PC-3 (cell line): ENCODE data around the gene PTGIR. TPM values are rescaled to one million over a fixed set of nuclear protein-coding genes. Genes with fewer than 3 reads are reported as not detected.

Experiments used
- ATAC-seq: fragments of 200-7000 bp; cut with Tn5 transposase; 2 replicates; pipeline ENCODE4 v1.9.1; 2020; ENCODE audit warnings: mild to moderate bottlenecking, moderate library complexity
- BruUV-seq: library from RNA; stranded (reverse); fragments of 400-500 nt; replicated peaks from 2 replicates; lab custom pipeline; 2021; lab: Mats Ljungman, UMichigan
- CTCF ChIA-PET: fragments of 300-600 bp; sonication (Branson Sonifier 250); formaldehyde crosslinking; loops from one replicate; lab custom pipeline; 2022; ENCODE audit warnings: antibody characterized with exemption; lab: Charles Lee
- POLR2A ChIA-PET: fragments of 300-600 bp; sonication (Branson Sonifier 250); formaldehyde crosslinking; loops from one replicate; lab custom pipeline; 2022; ENCODE audit warnings: antibody characterized with exemption; ENCODE audit not compliant: unreplicated experiment; lab: Charles Lee
- DNase-seq: peaks from one replicate; pipeline ENCODE4 v3.0.0-alpha.2; 2015
- H2AFZ ChIP-seq: fragments of 300-600 bp; sonication (generic); 2 replicates; pipeline ENCODE4 v1.6.0; 2016; ENCODE audit warnings: antibody characterized with exemption, low read length
- H3F3A ChIP-seq: fragments of 300-600 bp; sonication (generic); one replicate; pipeline ENCODE4 v1.6.0; 2017; ENCODE audit warnings: antibody characterized with exemption, low read length, control low read depth, mild to moderate bottlenecking; ENCODE audit not compliant: unreplicated experiment
- H3K27ac ChIP-seq: fragments of 300-600 bp; sonication (generic); 2 replicates; pipeline ENCODE4 v1.5.1; 2016; ENCODE audit warnings: mild to moderate bottlenecking, low read length
- H3K27me3 ChIP-seq: fragments of 300-600 bp; sonication (generic); 2 replicates; pipeline ENCODE4 v1.6.1; 2016; ENCODE audit warnings: low read length, mixed read lengths
- H3K36me3 ChIP-seq: fragments of 300-600 bp; sonication (generic); 2 replicates; pipeline ENCODE4 v1.6.1; 2016; ENCODE audit warnings: low read depth, mixed run types, low read length, mixed read lengths
- H3K4me1 ChIP-seq: fragments of 300-600 bp; sonication (generic); 2 replicates; pipeline ENCODE4 v1.5.1; 2016; ENCODE audit warnings: low read length; ENCODE audit not compliant: insufficient read depth
- H3K4me2 ChIP-seq: fragments of 300-600 bp; sonication (generic); 2 replicates; pipeline ENCODE4 v1.6.0; 2016; ENCODE audit warnings: low read length
- H3K4me3 ChIP-seq: fragments of 300-600 bp; sonication (generic); 2 replicates; pipeline ENCODE4 v1.5.1; 2016; ENCODE audit warnings: mild to moderate bottlenecking, low read length, mixed read lengths
- H3K79me2 ChIP-seq: fragments of 300-600 bp; sonication (generic); 2 replicates; pipeline ENCODE4 v1.6.1; 2017; ENCODE audit warnings: low read length, mixed read lengths
- H3K9ac ChIP-seq: fragments of 300-600 bp; sonication (generic); 2 replicates; pipeline ENCODE4 v1.6.0; 2016; ENCODE audit warnings: mild to moderate bottlenecking, low read length
- H3K9me2 ChIP-seq: fragments of 300-600 bp; sonication (generic); replicated peaks from 2 replicates; pipeline ENCODE4 v1.6.1; 2016; ENCODE audit warnings: mixed run types, low read length, mixed read lengths
- H3K9me3 ChIP-seq: fragments of 300-600 bp; sonication (generic); 2 replicates; pipeline ENCODE4 v1.6.1; 2016; ENCODE audit warnings: low read length, mixed read lengths
- H4K20me1 ChIP-seq: fragments of 300-600 bp; sonication (generic); 2 replicates; pipeline ENCODE4 v1.6.1; 2016; ENCODE audit warnings: low read length, mixed read lengths
- EZH2 ChIP-seq: fragments of 300-600 bp; sonication (generic); IDR thresholded peaks from one replicate; pipeline ENCODE4 v1.6.1; 2017; ENCODE audit warnings: antibody characterized with exemption, mild to moderate bottlenecking, low read length; ENCODE audit not compliant: unreplicated experiment
- EZH2phosphoT487 ChIP-seq: fragments of 300-600 bp; sonication (generic); IDR thresholded peaks from 2 replicates; pipeline ENCODE4 v1.6.1; 2018; ENCODE audit warnings: mild to moderate bottlenecking, antibody characterized with exemption, low read length, borderline replicate concordance
- intact Hi-C: fragments of 100-400 bp; cut with micrococcal nuclease; formaldehyde crosslinking; loops from 2 replicates; pipeline ENCODE4 v1.9.0; 2023
- total RNA-seq: library from RNA; depleted of rRNA; stranded (reverse); fragments of >200 nt; gene quantifications from 2 replicates; pipeline ENCODE4 v1.2.3, GENCODE V29; 2014
- TF ChIP-seq, protein P1 (sequence below): fragments of 300-600 bp; sonication (generic); conservative IDR thresholded peaks from 2 replicates; pipeline ENCODE4 v1.5.1; 2017; ENCODE audit warnings: antibody characterized with exemption, low read depth, mild to moderate bottlenecking, low read length

PTGIR gene
- total RNA-seq, 1 experiment from 2014 or later = not detected

DNA sequence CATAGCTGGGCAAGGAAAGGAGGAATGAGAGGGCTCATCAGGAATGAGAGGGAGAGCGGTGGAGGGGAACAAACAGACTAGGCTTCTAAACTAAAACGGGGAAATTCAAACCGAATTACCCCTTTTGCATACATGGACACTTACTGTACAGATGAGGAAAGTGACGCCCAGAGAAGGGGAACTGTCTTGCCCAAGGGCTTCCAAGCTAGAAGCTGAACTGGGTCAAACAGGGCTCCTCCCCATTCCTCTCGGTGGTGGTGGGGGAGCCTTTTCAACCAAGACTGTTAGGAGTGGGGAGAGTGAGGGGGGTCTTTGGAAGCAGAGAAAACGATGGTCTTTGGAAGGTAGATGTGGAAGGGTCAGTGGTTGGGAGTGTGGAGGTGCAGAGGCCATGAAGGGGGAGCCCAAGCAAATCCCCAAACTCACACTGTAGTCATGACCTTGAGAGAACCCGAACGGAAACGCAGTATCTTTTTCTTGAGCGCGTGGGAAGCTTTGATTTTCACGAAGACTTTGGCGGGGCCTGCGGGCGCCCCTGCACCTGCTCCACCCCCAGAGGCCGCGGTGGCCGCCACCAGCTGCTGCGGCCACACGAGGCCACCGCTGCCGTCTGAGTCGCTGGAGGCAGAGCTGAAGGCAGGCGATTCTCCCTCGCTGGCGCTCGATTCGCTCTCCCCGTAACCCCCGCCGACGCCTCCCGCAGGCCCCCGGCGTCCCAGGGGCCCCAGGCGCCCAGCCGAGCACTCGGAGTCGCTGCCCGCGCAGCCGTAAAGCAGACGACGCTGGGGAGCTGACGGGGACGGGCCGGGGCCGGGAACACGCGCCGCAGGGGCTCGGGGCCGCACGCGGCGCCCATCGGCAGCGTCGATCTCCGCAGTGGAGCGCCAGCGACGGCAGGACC, 23.4 kb upstream of the PTGIR start:
- no peaks in the 10 kb centered on the region for H3K79me2 ChIP-seq
- no peak for DNase-seq
- H4K20me1 ChIP-seq = no peaks in the 10 kb centered on the region
- ChIA-PET CTCF (no interaction called here), POLR2A (interaction anchor here (0.6 kb wide), 1 partner anchor 18 kb away, joined by 4 read pairs; no protein-coding TSS in a partner anchor)
- no peak overlapping the region for H2AFZ ChIP-seq
- H3K27me3 ChIP-seq = no peaks in the 10 kb centered on the region
- H3K4me3 ChIP-seq = no peak overlapping the region
- no peak overlapping the region for H3K27ac ChIP-seq
- H3K9me3 ChIP-seq = no peaks in the 10 kb centered on the region
- no peak for ATAC-seq
- H3F3A ChIP-seq = no peaks in the 10 kb centered on the region
- no peaks in the 10 kb centered on the region for H3K4me1 ChIP-seq
- TF ChIP-seq EZH2 = no peak
- TF ChIP-seq EZH2phosphoT487 = no peak
- TF ChIP-seq, protein P1, sequence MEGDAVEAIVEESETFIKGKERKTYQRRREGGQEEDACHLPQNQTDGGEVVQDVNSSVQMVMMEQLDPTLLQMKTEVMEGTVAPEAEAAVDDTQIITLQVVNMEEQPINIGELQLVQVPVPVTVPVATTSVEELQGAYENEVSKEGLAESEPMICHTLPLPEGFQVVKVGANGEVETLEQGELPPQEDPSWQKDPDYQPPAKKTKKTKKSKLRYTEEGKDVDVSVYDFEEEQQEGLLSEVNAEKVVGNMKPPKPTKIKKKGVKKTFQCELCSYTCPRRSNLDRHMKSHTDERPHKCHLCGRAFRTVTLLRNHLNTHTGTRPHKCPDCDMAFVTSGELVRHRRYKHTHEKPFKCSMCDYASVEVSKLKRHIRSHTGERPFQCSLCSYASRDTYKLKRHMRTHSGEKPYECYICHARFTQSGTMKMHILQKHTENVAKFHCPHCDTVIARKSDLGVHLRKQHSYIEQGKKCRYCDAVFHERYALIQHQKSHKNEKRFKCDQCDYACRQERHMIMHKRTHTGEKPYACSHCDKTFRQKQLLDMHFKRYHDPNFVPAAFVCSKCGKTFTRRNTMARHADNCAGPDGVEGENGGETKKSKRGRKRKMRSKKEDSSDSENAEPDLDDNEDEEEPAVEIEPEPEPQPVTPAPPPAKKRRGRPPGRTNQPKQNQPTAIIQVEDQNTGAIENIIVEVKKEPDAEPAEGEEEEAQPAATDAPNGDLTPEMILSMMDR = no peak
- H3K9ac ChIP-seq = no peak overlapping the region
- H3K36me3 ChIP-seq = no peaks in the 10 kb centered on the region
- H3K9me2 ChIP-seq = no peaks in the 10 kb centered on the region
- no TSS peak for BruUV-seq
- intact Hi-C loops = no loop called here
- no peak overlapping the region for H3K4me2 ChIP-seq

DNA sequence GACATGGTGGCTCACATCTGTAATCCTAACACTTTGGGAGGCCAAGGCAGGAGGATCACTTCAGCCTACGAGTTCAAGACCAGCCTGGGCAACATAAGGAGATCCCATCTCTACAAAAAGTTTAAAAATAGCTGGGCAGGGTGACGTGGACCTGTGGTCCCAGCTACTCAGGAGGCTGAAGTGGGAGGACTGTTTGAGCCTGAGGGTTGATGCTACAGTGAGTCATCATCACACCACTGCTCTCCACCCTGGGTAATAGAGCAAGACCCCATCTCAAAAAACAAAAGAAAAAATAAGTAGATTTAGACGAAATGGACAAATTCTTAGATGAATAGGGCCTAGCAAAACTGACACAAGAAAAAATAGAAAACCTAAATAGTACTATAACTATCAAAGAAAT, 21.5 kb upstream of the PTGIR start:
- no peak overlapping the region for H2AFZ ChIP-seq
- H3K4me1 ChIP-seq = no peaks in the 10 kb centered on the region
- H3K36me3 ChIP-seq = no peaks in the 10 kb centered on the region
- H3K79me2 ChIP-seq = no peaks in the 10 kb centered on the region
- no peaks in the 10 kb centered on the region for H3K9me3 ChIP-seq
- no peak overlapping the region for H3K27ac ChIP-seq
- no peak overlapping the region for H3K4me3 ChIP-seq
- H3K4me2 ChIP-seq = no peak overlapping the region
- POLR2A ChIA-PET = no interaction called here
- H3K9me2 ChIP-seq = no peaks in the 10 kb centered on the region
- TF ChIP-seq EZH2 (no peak), EZH2phosphoT487 (no peak)
- TF ChIP-seq, protein P1 = no peak
- no TSS peak for BruUV-seq
- no peaks in the 10 kb centered on the region for H3F3A ChIP-seq
- intact Hi-C loops = no loop called here
- DNase-seq (no peak), ATAC-seq (no peak)
- no peaks in the 10 kb centered on the region for H3K27me3 ChIP-seq
- H3K9ac ChIP-seq = no peak overlapping the region
- CTCF ChIA-PET = no interaction called here
- H4K20me1 ChIP-seq = no peaks in the 10 kb centered on the region

DNA sequence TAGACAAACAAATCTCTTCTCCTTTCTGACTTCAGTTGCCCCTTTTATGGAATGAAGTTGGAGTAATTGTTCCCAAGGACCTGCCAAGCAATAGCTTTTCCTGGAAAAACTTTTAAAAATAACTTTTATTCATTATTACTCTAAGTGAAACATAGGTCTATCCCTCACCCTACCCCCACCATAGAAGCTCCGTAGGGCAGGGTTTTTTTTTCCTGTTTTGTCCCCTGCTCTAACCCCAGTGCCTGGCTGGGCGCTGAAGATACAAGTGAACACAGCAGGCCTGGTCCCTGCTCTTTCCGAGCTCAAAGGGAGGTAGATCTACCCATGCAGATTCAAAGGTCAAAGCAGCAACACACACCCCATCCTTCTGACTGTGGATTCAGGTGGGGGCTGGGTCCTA, 19.8 kb upstream of the PTGIR start:
- no peak overlapping the region for H3K27ac ChIP-seq
- peaks cover 3% of the 10 kb centered on the region; the same call in 1 of the 2 replicates for H3K4me1 ChIP-seq
- H4K20me1 ChIP-seq = no peaks in the 10 kb centered on the region
- DNase-seq (no peak), ATAC-seq (no peak)
- intact Hi-C loops = no loop called here
- ChIA-PET POLR2A (no interaction called here), CTCF (no interaction called here)
- no peak overlapping the region for H3K4me3 ChIP-seq
- H3K27me3 ChIP-seq = no peaks in the 10 kb centered on the region
- TF ChIP-seq EZH2phosphoT487 = no peak
- TF ChIP-seq EZH2 = no peak
- TF ChIP-seq, protein P1 = no peak
- H3F3A ChIP-seq = no peaks in the 10 kb centered on the region
- no peak overlapping the region for H3K4me2 ChIP-seq
- H3K9ac ChIP-seq = no peak overlapping the region
- no peaks in the 10 kb centered on the region for H3K36me3 ChIP-seq
- H3K9me2 ChIP-seq = no peaks in the 10 kb centered on the region
- H2AFZ ChIP-seq = no peak overlapping the region
- H3K9me3 ChIP-seq = no peaks in the 10 kb centered on the region
- no peaks in the 10 kb centered on the region for H3K79me2 ChIP-seq
- no TSS peak for BruUV-seq
